ENCODE results near the gene HBZ.

The HBZ gene

DNA sequence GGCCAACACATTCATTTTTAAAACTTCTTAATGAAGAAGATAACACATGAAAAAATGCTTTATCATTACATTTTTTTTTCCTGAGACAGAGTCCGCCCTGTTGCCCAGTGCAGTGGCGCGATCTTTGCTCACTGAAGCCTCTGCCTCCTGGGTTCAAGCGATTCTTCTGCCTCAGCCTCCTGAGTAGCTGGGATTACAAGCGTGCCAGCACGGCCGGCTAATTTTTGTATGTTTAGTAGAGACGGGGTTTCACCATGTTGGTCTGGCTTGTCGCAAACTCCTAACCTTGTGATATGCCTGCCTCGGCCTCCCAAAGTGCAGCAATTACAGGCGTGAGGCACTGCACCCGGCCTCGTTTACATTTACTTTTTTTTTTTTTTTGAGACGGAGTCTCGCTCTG lies 41.0 kb downstream of the HBZ start:
- no peak overlapping the region for H3K4me2 ChIP-seq (ENCODE audit: insufficient read depth, low read length, poor library complexity, severe bottlenecking)
- no peak overlapping the region for H2BK12ac ChIP-seq (ENCODE audit: low read length)
- peaks cover 0 to 2% of the 10 kb centered on the region in 2 donors for H3K9me3 ChIP-seq (replicated peaks in 1 of 2; ENCODE audit: control insufficient read depth in 2 of 2, insufficient read depth in 1 of 2, low read depth in 1 of 2, low read length in 2 of 2)
- H2BK5ac ChIP-seq (ENCODE audit: low read length): no peak overlapping the region
- no peak overlapping the region for H3K4ac ChIP-seq (ENCODE audit: low read length)
- no peak overlapping the region for H2BK120ac ChIP-seq (ENCODE audit: low read depth, low read length)
- no peak overlapping the region for H3K23ac ChIP-seq (ENCODE audit: low read depth, low read length, poor library complexity)
- no peak overlapping the region for H2AFZ ChIP-seq (ENCODE audit: low read length)
- H3K36me3 ChIP-seq (replicated peaks in 1 of 2; ENCODE audit: control insufficient read depth in 2 of 2, insufficient read depth in 2 of 2, low read length in 2 of 2): peaks cover 70 to 99% of the 10 kb centered on the region in 2 donors
- no peak overlapping the region for H3K27ac ChIP-seq (replicated peaks; ENCODE audit: low read length)
- no peak for DNase-seq (ENCODE audit: low spot score)
- no peak overlapping the region for H2AK5ac ChIP-seq (ENCODE audit: low read depth, low read length)
- H4K91ac ChIP-seq (ENCODE audit: low read depth, low read length, poor library complexity): no peak overlapping the region
- H3K4me1 ChIP-seq (ENCODE audit: control insufficient read depth in 2 of 2, insufficient read depth in 1 of 2, low read depth in 1 of 2, low read length in 2 of 2): no peaks in the 10 kb centered on the region
- H3K4me3 ChIP-seq (ENCODE audit: low read length in 2 of 2): no peak overlapping the region
- no peak overlapping the region for H2BK15ac ChIP-seq (ENCODE audit: low read length)
- H3K18ac ChIP-seq (ENCODE audit: low read length): no peak overlapping the region
- H3K9ac ChIP-seq (ENCODE audit: low read depth, low read length, poor library complexity): no peak overlapping the region
- peaks cover 6% of the 10 kb centered on the region for H3K79me1 ChIP-seq (ENCODE audit: low read depth, low read length)
- H4K8ac ChIP-seq (ENCODE audit: low read depth, low read length): no peak overlapping the region
- WGBS, 2 donors (ENCODE audit: extremely low coverage in 2 of 2, insufficient read length in 2 of 2, insufficient replicate concordance in 1 of 2): no CpG with 5 or more reads among the region's 15 CpGs
- H3K27me3 ChIP-seq (ENCODE audit: control insufficient read depth in 3 of 3, insufficient read depth in 3 of 3, low read depth in 1 of 3, low read length in 3 of 3): peaks cover 0 to 2% (median 0%) of the 10 kb centered on the region in 3 experiments
- H3K14ac ChIP-seq (ENCODE audit: low read length): no peak overlapping the region

DNA sequence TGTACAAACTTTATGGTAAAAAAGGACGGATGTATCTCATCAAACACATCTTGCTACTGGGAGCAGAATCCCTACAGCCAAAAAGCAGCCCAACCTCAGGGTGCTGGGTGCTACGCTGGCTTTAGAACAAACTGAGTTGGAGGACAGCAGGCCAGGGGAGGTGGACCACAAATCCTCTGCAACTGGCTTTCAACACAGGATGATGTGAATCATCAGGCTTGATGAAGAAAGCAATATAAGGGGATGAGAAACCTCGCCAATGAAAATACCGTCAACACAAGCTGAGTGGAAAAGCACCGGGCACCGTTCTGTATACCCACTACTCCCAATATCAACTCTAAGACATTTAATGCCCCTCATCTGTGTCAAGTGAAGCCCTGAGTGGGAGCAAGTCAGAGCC lies 42.1 kb downstream of the HBZ start:
- DNase-seq (ENCODE audit: low spot score): no peak
- H3K79me1 ChIP-seq (ENCODE audit: low read depth, low read length): peaks cover 6% of the 10 kb centered on the region
- H3K27me3 ChIP-seq (ENCODE audit: control insufficient read depth in 3 of 3, insufficient read depth in 3 of 3, low read depth in 1 of 3, low read length in 3 of 3): peaks cover 0 to 2% (median 0%) of the 10 kb centered on the region in 3 experiments
- no peak overlapping the region for H3K4ac ChIP-seq (ENCODE audit: low read length)
- H2AFZ ChIP-seq (ENCODE audit: low read length): no peak overlapping the region
- no peak overlapping the region for H4K91ac ChIP-seq (ENCODE audit: low read depth, low read length, poor library complexity)
- peaks cover 67 to 99% of the 10 kb centered on the region in 2 donors for H3K36me3 ChIP-seq (replicated peaks in 1 of 2; ENCODE audit: control insufficient read depth in 2 of 2, insufficient read depth in 2 of 2, low read length in 2 of 2)
- H3K9me3 ChIP-seq (replicated peaks in 1 of 2; ENCODE audit: control insufficient read depth in 2 of 2, insufficient read depth in 1 of 2, low read depth in 1 of 2, low read length in 2 of 2): peaks cover 0 to 2% of the 10 kb centered on the region in 2 donors
- H2BK12ac ChIP-seq (ENCODE audit: low read length): no peak overlapping the region
- no peak overlapping the region for H2BK5ac ChIP-seq (ENCODE audit: low read length)
- H3K4me3 ChIP-seq (ENCODE audit: low read length in 2 of 2): no peak overlapping the region
- no peak overlapping the region for H3K23ac ChIP-seq (ENCODE audit: low read depth, low read length, poor library complexity)
- H3K9ac ChIP-seq (ENCODE audit: low read depth, low read length, poor library complexity): no peak overlapping the region
- H4K8ac ChIP-seq (ENCODE audit: low read depth, low read length): no peak overlapping the region
- no peak overlapping the region for H3K18ac ChIP-seq (ENCODE audit: low read length)
- H3K14ac ChIP-seq (ENCODE audit: low read length): no peak overlapping the region
- no peak overlapping the region for H3K27ac ChIP-seq (replicated peaks; ENCODE audit: low read length)
- no CpG with 5 or more reads among the region's 6 CpGs for WGBS, 2 donors (ENCODE audit: extremely low coverage in 2 of 2, insufficient read length in 2 of 2, insufficient replicate concordance in 1 of 2)
- H3K4me2 ChIP-seq (ENCODE audit: insufficient read depth, low read length, poor library complexity, severe bottlenecking): no peak overlapping the region
- no peak overlapping the region for H2AK5ac ChIP-seq (ENCODE audit: low read depth, low read length)
- no peak overlapping the region for H2BK120ac ChIP-seq (ENCODE audit: low read depth, low read length)
- H2BK15ac ChIP-seq (ENCODE audit: low read length): no peak overlapping the region
- no peaks in the 10 kb centered on the region for H3K4me1 ChIP-seq (ENCODE audit: control insufficient read depth in 2 of 2, insufficient read depth in 1 of 2, low read depth in 1 of 2, low read length in 2 of 2)

GRCh38 chr16:200388-200787 lies 47.9 kb downstream of the HBZ start:
- Histone ChIP-seq H3K36me3 (replicated peaks in 1 of 2; ENCODE audit: control insufficient read depth in 2 of 2, insufficient read depth in 2 of 2, low read length in 2 of 2) (peaks cover 39 to 96% of the 10 kb centered on the region in 2 donors), H2AFZ (ENCODE audit: low read length) (no peak overlapping the region), H2AK5ac (ENCODE audit: low read depth, low read length) (no peak overlapping the region), H3K23ac (ENCODE audit: low read depth, low read length, poor library complexity) (no peak overlapping the region), H2BK12ac (ENCODE audit: low read length) (no peak overlapping the region), H2BK15ac (ENCODE audit: low read length) (no peak overlapping the region), H3K27me3 (ENCODE audit: control insufficient read depth in 3 of 3, insufficient read depth in 3 of 3, low read depth in 1 of 3, low read length in 3 of 3) (no peaks in the 10 kb centered on the region), H2BK120ac (ENCODE audit: low read depth, low read length) (no peak overlapping the region), H3K9ac (ENCODE audit: low read depth, low read length, poor library complexity) (no peak overlapping the region), H2BK5ac (ENCODE audit: low read length) (no peak overlapping the region), H3K4me1 (ENCODE audit: control insufficient read depth in 2 of 2, insufficient read depth in 1 of 2, low read depth in 1 of 2, low read length in 2 of 2) (no peaks in the 10 kb centered on the region), H3K4ac (ENCODE audit: low read length) (no peak overlapping the region), H3K79me1 (ENCODE audit: low read depth, low read length) (peaks cover 4% of the 10 kb centered on the region), H3K27ac (replicated peaks; ENCODE audit: low read length) (no peak overlapping the region), H3K9me3 (replicated peaks in 1 of 2; ENCODE audit: control insufficient read depth in 2 of 2, insufficient read depth in 1 of 2, low read depth in 1 of 2, low read length in 2 of 2) (no peaks in the 10 kb centered on the region), H3K4me2 (ENCODE audit: insufficient read depth, low read length, poor library complexity, severe bottlenecking) (no peak overlapping the region), H4K91ac (ENCODE audit: low read depth, low read length, poor library complexity) (no peak overlapping the region), H3K18ac (ENCODE audit: low read length) (no peak overlapping the region), H4K8ac (ENCODE audit: low read depth, low read length) (no peak overlapping the region), H3K14ac (ENCODE audit: low read length) (no peak overlapping the region), H3K4me3 (ENCODE audit: low read length in 2 of 2) (no peak overlapping the region)
- DNase-seq (ENCODE audit: low spot score): no peak
- no CpG with 5 or more reads among the region's 5 CpGs for WGBS, 2 donors (ENCODE audit: extremely low coverage in 2 of 2, insufficient read length in 2 of 2, insufficient replicate concordance in 1 of 2)

GRCh38 chr16:203246-203645 lies 50.8 kb downstream of the HBZ start:
- WGBS, 2 donors (ENCODE audit: extremely low coverage in 2 of 2, insufficient read length in 2 of 2, insufficient replicate concordance in 1 of 2): no CpG with 5 or more reads among the region's 4 CpGs

More at GRCh38 chr16:203246-203645, 50.8 kb downstream of the HBZ start:
- H2AFZ ChIP-seq (ENCODE audit: low read length): no peak overlapping the region
- H3K27ac ChIP-seq (replicated peaks; ENCODE audit: low read length): no peak overlapping the region
- H2AK5ac ChIP-seq (ENCODE audit: low read depth, low read length): no peak overlapping the region
- no peak overlapping the region for H3K23ac ChIP-seq (ENCODE audit: low read depth, low read length, poor library complexity)
- H3K4me1 ChIP-seq (ENCODE audit: control insufficient read depth in 2 of 2, insufficient read depth in 1 of 2, low read depth in 1 of 2, low read length in 2 of 2): no peaks in the 10 kb centered on the region
- H3K9me3 ChIP-seq (replicated peaks in 1 of 2; ENCODE audit: control insufficient read depth in 2 of 2, insufficient read depth in 1 of 2, low read depth in 1 of 2, low read length in 2 of 2): no peaks in the 10 kb centered on the region
- no peak overlapping the region for H3K18ac ChIP-seq (ENCODE audit: low read length)
- H3K36me3 ChIP-seq (replicated peaks in 1 of 2; ENCODE audit: control insufficient read depth in 2 of 2, insufficient read depth in 2 of 2, low read length in 2 of 2): peaks cover 37 to 96% of the 10 kb centered on the region in 2 donors
- no peak overlapping the region for H2BK5ac ChIP-seq (ENCODE audit: low read length)
- no peak overlapping the region for H3K4ac ChIP-seq (ENCODE audit: low read length)
- no peak overlapping the region for H3K4me2 ChIP-seq (ENCODE audit: insufficient read depth, low read length, poor library complexity, severe bottlenecking)
- no peak overlapping the region for H3K14ac ChIP-seq (ENCODE audit: low read length)
- H4K91ac ChIP-seq (ENCODE audit: low read depth, low read length, poor library complexity): no peak overlapping the region
- H3K79me1 ChIP-seq (ENCODE audit: low read depth, low read length): peaks cover 3% of the 10 kb centered on the region
- H3K9ac ChIP-seq (ENCODE audit: low read depth, low read length, poor library complexity): no peak overlapping the region
- no peak for DNase-seq (ENCODE audit: low spot score)
- no peaks in the 10 kb centered on the region for H3K27me3 ChIP-seq (ENCODE audit: control insufficient read depth in 3 of 3, insufficient read depth in 3 of 3, low read depth in 1 of 3, low read length in 3 of 3)
- no peak overlapping the region for H3K4me3 ChIP-seq (ENCODE audit: low read length in 2 of 2)
- no peak overlapping the region for H4K8ac ChIP-seq (ENCODE audit: low read depth, low read length)
- H2BK120ac ChIP-seq (ENCODE audit: low read depth, low read length): no peak overlapping the region
- no peak overlapping the region for H2BK15ac ChIP-seq (ENCODE audit: low read length)
- H2BK12ac ChIP-seq (ENCODE audit: low read length): no peak overlapping the region
